HepG2 (cell line): Measurements from ENCODE around the gene NOS1AP. TPM values are rescaled to one million over a fixed set of nuclear protein-coding genes. Genes with fewer than 3 reads are reported as not detected.
A peak's percentile ranks its signal among the peaks of the same experiment; 100 is the strongest.

Experiments used
- CBX2 ChIP-seq, 2 experiments: fragments of 200-600 bp in 1 of 2; sonication (generic); formaldehyde crosslinking in 1 of 2; IDR thresholded peaks; 2 replicates each; pipeline versions ENCODE4 v1.7.0 to v1.8.1; 2018 to 2022; ENCODE audit warnings: low read depth in 2 of 2, low read length in 1 of 2, mild to moderate bottlenecking in 1 of 2, missing genetic modification reagents in 1 of 2
- FOXJ3 ChIP-seq: sonication (generic); formaldehyde crosslinking; IDR thresholded peaks from 2 replicates; pipeline ENCODE4 v1.4.0; 2020; ENCODE audit warnings: missing genetic modification reagents, mild to moderate bottlenecking, borderline replicate concordance
- GATA4 ChIP-seq: sonication (generic); IDR thresholded peaks from 2 replicates; pipeline ENCODE4 v1.6.1; 2016; ENCODE audit warnings: antibody characterized with exemption, low read depth, borderline replicate concordance
- HOXA7 ChIP-seq: sonication (generic); formaldehyde crosslinking; IDR thresholded peaks from 2 replicates; pipeline ENCODE4 v1.8.1; 2022; ENCODE audit warnings: mild to moderate bottlenecking, missing genetic modification reagents, moderate library complexity
- KLF16 ChIP-seq, 2 experiments: sonication (generic) in 1 of 2; formaldehyde crosslinking in 1 of 2; IDR thresholded peaks; 2 replicates each; pipeline versions ENCODE4 v1.6.1 to v1.8.0; 2016 to 2023; ENCODE audit warnings: missing genetic modification reagents in 2 of 2, missing compliant biosample characterization in 1 of 2
- NFKB2 ChIP-seq: sonication (generic); formaldehyde crosslinking; IDR thresholded peaks from 2 replicates; pipeline ENCODE4 v1.4.0; 2020; ENCODE audit warnings: missing genetic modification reagents, borderline replicate concordance
- RAD51 ChIP-seq: fragments of 450-650 bp; IDR thresholded peaks from 2 replicates; pipeline ENCODE4 v1.6.1; 2016; ENCODE audit warnings: borderline replicate concordance
- SUZ12 ChIP-seq: fragments of 150-350 bp; IDR thresholded peaks from 2 replicates; pipeline ENCODE4 v1.6.1; 2014; ENCODE audit warnings: low read depth, low read length
- ZNF446 ChIP-seq: sonication (generic); formaldehyde crosslinking; IDR thresholded peaks from 2 replicates; pipeline ENCODE4 v1.5.0; 2020; ENCODE audit warnings: mild to moderate bottlenecking, missing genetic modification reagents
- ZNF468 ChIP-seq: sonication (generic); formaldehyde crosslinking; IDR thresholded peaks from 2 replicates; pipeline ENCODE4 v1.8.0; 2022; ENCODE audit warnings: mild to moderate bottlenecking, moderate library complexity, missing genetic modification reagents
- ZNF629 ChIP-seq: sonication (generic); formaldehyde crosslinking; conservative IDR thresholded peaks from 2 replicates; pipeline ENCODE4 v1.5.0; 2020; ENCODE audit warnings: missing genetic modification reagents
- polyA plus RNA-seq, 8 experiments: library from polyadenylated mRNA; depleted of rRNA in 3 of 8; stranded (reverse) in 7 of 8; unstranded in 1 of 8; fragments of >200 nt; fragmentation: Illumina TruSeq in 4 of 8; extraction: Trizol in 4 of 8; gene quantifications; 2 replicates each; pipeline versions ENCODE4 v1.2.1 to v1.2.3, GENCODE V29; 2011 to 2016; ENCODE audit warnings: low read depth in 4 of 8, missing spikeins in 1 of 8, mixed read lengths in 1 of 8; ENCODE audit not compliant: insufficient read depth in 1 of 8
- total RNA-seq, 5 experiments: library from RNA; depleted of rRNA; stranded (reverse); fragments of >200 nt; fragmentation: Illumina TruSeq; extraction: Trizol; gene quantifications; 2 replicates each; pipeline ENCODE4 v1.2.3, GENCODE V29; 2016; ENCODE audit warnings: low read depth in 1 of 5
- TF ChIP-seq, protein P1 (sequence below): sonication (generic); formaldehyde crosslinking; IDR thresholded peaks from 2 replicates; pipeline ENCODE4 v1.4.0; 2020; ENCODE audit warnings: mild to moderate bottlenecking, missing genetic modification reagents
- TF ChIP-seq, protein P2 (sequence below): sonication (generic); formaldehyde crosslinking; conservative IDR thresholded peaks from 2 replicates; pipeline ENCODE4 v1.8.0; 2022; ENCODE audit warnings: missing genetic modification reagents
- TF ChIP-seq, protein P3 (sequence below): sonication (generic); formaldehyde crosslinking; IDR thresholded peaks from 2 replicates; pipeline ENCODE4 v1.9.0; 2022; ENCODE audit warnings: low read depth, missing genetic modification reagents
- TF ChIP-seq, protein P4 (sequence below): sonication (generic); formaldehyde crosslinking; conservative IDR thresholded peaks from 2 replicates; pipeline ENCODE4 v1.4.0; 2020; ENCODE audit warnings: missing genetic modification reagents
- TF ChIP-seq, protein P5 (sequence below): sonication (generic); formaldehyde crosslinking; IDR thresholded peaks from 2 replicates; pipeline ENCODE4 v1.4.0; 2020; ENCODE audit warnings: missing genetic modification reagents, borderline replicate concordance

NOS1AP gene
- total and polyA plus RNA-seq, 2 of the 13 experiments (the other 11 are each of a cell fraction or from before 2014, with no cell fraction given), result 2.0 to 3.3 TPM

DNA sequence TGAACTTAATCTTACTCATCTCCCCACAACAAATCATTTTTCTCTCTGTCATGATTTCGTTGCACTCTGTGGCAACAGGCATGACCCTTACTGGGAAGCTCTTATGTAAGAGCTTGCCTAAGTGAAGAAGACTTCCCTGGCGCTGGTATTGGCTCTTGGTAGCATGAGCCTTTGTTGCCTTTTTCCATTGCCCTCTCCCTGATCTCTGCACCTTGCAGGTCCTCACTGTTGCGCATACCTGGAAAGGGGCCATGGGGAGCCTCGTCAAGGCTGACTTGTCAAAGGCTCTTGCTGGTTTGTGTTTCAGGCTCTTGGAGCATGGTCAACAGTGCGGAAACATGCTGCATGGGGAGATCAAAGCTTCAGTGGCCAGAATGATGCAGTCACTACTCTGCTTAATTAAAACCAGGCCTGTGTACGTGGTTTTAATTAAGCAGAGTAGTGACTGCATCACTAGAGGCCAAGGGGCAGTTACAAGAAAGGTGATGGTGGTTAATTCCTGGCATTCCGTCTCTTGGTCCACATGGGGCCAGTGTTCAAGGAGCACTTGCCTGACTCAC is 165.8 kb downstream of the NOS1AP start (continued):
- TF ChIP-seq, protein P1, sequence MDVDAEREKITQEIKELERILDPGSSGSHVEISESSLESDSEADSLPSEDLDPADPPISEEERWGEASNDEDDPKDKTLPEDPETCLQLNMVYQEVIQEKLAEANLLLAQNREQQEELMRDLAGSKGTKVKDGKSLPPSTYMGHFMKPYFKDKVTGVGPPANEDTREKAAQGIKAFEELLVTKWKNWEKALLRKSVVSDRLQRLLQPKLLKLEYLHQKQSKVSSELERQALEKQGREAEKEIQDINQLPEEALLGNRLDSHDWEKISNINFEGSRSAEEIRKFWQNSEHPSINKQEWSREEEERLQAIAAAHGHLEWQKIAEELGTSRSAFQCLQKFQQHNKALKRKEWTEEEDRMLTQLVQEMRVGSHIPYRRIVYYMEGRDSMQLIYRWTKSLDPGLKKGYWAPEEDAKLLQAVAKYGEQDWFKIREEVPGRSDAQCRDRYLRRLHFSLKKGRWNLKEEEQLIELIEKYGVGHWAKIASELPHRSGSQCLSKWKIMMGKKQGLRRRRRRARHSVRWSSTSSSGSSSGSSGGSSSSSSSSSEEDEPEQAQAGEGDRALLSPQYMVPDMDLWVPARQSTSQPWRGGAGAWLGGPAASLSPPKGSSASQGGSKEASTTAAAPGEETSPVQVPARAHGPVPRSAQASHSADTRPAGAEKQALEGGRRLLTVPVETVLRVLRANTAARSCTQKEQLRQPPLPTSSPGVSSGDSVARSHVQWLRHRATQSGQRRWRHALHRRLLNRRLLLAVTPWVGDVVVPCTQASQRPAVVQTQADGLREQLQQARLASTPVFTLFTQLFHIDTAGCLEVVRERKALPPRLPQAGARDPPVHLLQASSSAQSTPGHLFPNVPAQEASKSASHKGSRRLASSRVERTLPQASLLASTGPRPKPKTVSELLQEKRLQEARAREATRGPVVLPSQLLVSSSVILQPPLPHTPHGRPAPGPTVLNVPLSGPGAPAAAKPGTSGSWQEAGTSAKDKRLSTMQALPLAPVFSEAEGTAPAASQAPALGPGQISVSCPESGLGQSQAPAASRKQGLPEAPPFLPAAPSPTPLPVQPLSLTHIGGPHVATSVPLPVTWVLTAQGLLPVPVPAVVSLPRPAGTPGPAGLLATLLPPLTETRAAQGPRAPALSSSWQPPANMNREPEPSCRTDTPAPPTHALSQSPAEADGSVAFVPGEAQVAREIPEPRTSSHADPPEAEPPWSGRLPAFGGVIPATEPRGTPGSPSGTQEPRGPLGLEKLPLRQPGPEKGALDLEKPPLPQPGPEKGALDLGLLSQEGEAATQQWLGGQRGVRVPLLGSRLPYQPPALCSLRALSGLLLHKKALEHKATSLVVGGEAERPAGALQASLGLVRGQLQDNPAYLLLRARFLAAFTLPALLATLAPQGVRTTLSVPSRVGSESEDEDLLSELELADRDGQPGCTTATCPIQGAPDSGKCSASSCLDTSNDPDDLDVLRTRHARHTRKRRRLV (CRISPR knock-in tag), result no peak
- TF ChIP-seq KLF16 (CRISPR knock-in tag; IDR thresholded peaks at IDR 0.05) (0 out of 4 replicates have a peak, but pooled peaks of 1 of the 2 experiments have one; percentile 48), SUZ12 (no peak), RAD51 (no peak), ZNF446 (CRISPR knock-in tag) (no peak), ZNF468 (CRISPR knock-in tag) (no peak), ZNF629 (CRISPR knock-in tag) (peak; percentile 64), CBX2 (IDR thresholded peaks at IDR 0.05; ENCODE audit: low read depth, low read length) (no peak), CBX2 (CRISPR knock-in tag; IDR thresholded peaks at IDR 0.05; ENCODE audit: low read depth) (no peak), HOXA7 (no peak), NFKB2 (CRISPR knock-in tag) (no peak), GATA4 (no peak), FOXJ3 (CRISPR knock-in tag) (peak; percentile 86)
- TF ChIP-seq, protein P2, sequence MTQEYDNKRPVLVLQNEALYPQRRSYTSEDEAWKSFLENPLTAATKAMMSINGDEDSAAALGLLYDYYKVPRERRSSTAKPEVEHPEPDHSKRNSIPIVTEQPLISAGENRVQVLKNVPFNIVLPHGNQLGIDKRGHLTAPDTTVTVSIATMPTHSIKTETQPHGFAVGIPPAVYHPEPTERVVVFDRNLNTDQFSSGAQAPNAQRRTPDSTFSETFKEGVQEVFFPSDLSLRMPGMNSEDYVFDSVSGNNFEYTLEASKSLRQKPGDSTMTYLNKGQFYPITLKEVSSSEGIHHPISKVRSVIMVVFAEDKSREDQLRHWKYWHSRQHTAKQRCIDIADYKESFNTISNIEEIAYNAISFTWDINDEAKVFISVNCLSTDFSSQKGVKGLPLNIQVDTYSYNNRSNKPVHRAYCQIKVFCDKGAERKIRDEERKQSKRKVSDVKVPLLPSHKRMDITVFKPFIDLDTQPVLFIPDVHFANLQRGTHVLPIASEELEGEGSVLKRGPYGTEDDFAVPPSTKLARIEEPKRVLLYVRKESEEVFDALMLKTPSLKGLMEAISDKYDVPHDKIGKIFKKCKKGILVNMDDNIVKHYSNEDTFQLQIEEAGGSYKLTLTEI (CRISPR knock-in tag), result no peak
- TF ChIP-seq, protein P3, sequence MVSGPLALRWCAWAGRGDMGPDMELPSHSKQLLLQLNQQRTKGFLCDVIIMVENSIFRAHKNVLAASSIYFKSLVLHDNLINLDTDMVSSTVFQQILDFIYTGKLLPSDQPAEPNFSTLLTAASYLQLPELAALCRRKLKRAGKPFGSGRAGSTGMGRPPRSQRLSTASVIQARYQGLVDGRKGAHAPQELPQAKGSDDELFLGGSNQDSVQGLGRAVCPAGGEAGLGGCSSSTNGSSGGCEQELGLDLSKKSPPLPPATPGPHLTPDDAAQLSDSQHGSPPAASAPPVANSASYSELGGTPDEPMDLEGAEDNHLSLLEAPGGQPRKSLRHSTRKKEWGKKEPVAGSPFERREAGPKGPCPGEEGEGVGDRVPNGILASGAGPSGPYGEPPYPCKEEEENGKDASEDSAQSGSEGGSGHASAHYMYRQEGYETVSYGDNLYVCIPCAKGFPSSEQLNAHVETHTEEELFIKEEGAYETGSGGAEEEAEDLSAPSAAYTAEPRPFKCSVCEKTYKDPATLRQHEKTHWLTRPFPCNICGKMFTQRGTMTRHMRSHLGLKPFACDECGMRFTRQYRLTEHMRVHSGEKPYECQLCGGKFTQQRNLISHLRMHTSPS (CRISPR knock-in tag), result 0 out of 2 replicates have a peak, but pooled peaks have one; percentile 33
- TF ChIP-seq, protein P4, sequence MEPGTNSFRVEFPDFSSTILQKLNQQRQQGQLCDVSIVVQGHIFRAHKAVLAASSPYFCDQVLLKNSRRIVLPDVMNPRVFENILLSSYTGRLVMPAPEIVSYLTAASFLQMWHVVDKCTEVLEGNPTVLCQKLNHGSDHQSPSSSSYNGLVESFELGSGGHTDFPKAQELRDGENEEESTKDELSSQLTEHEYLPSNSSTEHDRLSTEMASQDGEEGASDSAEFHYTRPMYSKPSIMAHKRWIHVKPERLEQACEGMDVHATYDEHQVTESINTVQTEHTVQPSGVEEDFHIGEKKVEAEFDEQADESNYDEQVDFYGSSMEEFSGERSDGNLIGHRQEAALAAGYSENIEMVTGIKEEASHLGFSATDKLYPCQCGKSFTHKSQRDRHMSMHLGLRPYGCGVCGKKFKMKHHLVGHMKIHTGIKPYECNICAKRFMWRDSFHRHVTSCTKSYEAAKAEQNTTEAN (CRISPR knock-in tag), result peak; percentile 64; the same call in 1 of the 2 replicates
- TF ChIP-seq, protein P5, sequence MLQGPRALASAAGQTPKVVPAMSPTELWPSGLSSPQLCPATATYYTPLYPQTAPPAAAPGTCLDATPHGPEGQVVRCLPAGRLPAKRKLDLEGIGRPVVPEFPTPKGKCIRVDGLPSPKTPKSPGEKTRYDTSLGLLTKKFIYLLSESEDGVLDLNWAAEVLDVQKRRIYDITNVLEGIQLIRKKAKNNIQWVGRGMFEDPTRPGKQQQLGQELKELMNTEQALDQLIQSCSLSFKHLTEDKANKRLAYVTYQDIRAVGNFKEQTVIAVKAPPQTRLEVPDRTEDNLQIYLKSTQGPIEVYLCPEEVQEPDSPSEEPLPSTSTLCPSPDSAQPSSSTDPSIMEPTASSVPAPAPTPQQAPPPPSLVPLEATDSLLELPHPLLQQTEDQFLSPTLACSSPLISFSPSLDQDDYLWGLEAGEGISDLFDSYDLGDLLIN (CRISPR knock-in tag), result no peak
